ENCODE data around the gene POLE2. TPM values are rescaled to one million over a fixed set of nuclear protein-coding genes. Genes with fewer than 3 reads are reported as not detected.
"Not testable (repeated sequence)": the region's sequence is repeated elsewhere in the genome, so short reads cannot be mapped to it uniquely, and the experiment has no call there.

The POLE2 gene
- total RNA-seq, result 10 to 100 TPM; 33.5 to 46.8 TPM

DNA sequence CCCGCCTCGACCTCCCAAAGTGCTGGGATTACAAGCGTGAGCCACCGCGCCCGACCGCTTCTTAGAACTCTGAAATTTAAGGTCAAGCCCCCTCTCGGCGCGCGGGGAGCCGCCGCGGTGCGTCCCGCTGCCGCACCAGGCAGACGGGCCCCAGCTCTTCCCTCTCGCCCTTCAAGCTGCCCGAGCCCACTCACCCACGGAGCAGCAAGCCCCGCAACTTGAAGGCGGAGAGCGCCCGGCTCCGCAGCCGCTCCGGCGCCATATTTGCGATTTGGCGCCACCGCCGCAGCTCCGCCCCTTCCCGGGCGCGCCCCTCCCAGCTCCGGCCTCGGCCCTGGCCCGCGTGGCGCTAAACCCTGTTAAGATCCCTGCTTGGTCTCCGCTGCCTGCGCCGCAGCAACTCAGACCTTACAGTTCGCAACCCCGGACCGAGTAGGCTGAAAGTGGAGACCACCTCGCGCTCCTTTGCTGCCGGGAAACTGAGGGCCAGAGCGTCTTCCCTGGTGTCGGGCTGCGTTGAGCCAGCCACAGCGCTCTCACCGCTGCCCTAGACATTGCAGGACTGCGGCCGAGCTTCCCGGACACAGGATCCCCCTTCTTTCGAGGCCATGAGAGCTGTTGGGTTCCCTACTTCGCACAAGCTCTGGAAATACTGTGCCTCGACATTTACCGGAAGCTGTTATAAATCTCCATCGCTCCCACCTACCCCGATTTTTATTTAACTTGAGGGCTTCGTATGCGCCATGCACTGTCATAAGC is at the start of gene POLE2:
POLE2 (minus strand) TSS at position 273 of the 759 bp plus-strand sequence; CDS start at position 262, 11 bp downstream.
- Mint-ChIP-seq H3K27me3 (no peaks in the 10 kb centered on the region), H3K36me3 (ENCODE audit: low read depth) (peaks cover 16% of the 10 kb centered on the region), H3K4me1 (peaks cover 21% of the 10 kb centered on the region), H3K27ac (peak within 1 kb of the TSS; percentile 92), H3K4me3 (peak within 1 kb of the TSS; percentile 98), H3K9me3 (no peaks in the 10 kb centered on the region)
- ATAC-seq (replicated peaks), result peak; percentile 91

- ATAC-seq (replicated peaks); H3K9me3 Mint-ChIP-seq; H3K4me1 Mint-ChIP-seq; H3K4me3 Mint-ChIP-seq; H3K36me3 Mint-ChIP-seq (ENCODE audit: low read depth); H3K27ac Mint-ChIP-seq; H3K27me3 Mint-ChIP-seq: not testable (repeated sequence)
Observed at GRCh38 chr14:49735669-49736068, 47.7 kb upstream of the POLE2 start.

- no peak overlapping the region for H3K4me3 Mint-ChIP-seq
- H3K27me3 Mint-ChIP-seq, result no peaks in the 10 kb centered on the region
- H3K36me3 Mint-ChIP-seq (ENCODE audit: low read depth), result peaks cover 6% of the 10 kb centered on the region
- no peak overlapping the region for H3K27ac Mint-ChIP-seq
- H3K4me1 Mint-ChIP-seq, result no peaks in the 10 kb centered on the region
- ATAC-seq (replicated peaks), result no peak
- no peaks in the 10 kb centered on the region for H3K9me3 Mint-ChIP-seq
Observed at GRCh38 chr14:49733836-49734235, 45.8 kb upstream of the POLE2 start.

DNA sequence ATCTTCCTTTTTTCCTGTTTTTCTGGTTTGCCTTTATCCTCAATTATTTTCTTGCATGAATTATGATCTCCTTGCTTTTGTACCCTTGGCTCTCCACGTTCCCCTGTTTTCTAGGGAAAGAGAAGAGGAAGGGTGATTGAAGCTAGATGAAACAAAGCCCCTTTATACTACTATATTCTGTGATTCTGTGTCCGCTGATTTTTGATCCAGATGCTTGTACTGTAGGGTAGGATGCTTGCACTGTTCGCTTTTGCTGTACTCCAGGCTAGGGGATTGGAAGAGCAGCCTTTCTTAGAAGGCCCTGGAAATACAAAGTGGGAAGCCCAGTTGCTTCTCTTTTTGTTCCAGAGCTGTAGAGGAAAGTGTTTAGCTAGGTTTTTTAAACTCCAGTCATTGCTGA is 44.9 kb upstream of the POLE2 start:
- Mint-ChIP-seq H3K27ac (no peak overlapping the region), H3K4me3 (no peak overlapping the region), H3K4me1 (no peaks in the 10 kb centered on the region), H3K9me3 (no peaks in the 10 kb centered on the region), H3K36me3 (ENCODE audit: low read depth) (peaks cover 8% of the 10 kb centered on the region), H3K27me3 (no peaks in the 10 kb centered on the region)
- no peak for ATAC-seq (replicated peaks)

DNA sequence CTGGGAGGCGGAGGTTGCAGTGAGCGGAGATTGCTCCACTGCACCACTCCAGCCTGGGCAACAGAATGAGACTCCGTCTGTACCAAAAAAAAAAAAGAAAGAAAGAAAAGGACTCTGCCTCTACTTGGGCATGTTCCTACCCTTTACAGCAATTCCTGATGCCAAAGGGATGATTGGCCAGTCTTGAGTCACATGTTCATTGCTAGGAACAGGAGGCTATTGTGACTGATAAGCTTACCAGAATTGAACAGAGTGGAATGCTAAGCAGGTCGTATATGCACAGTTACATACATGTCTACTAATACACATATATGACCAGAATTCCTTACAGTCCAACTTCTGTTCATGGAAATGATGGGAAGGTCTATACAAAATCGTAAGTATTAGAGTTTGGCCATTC is 39.2 kb upstream of the POLE2 start:
- Mint-ChIP-seq H3K4me1 (no peaks in the 10 kb centered on the region), H3K9me3 (no peaks in the 10 kb centered on the region), H3K4me3 (no peak overlapping the region), H3K27me3 (no peaks in the 10 kb centered on the region), H3K36me3 (ENCODE audit: low read depth) (peaks cover 11% of the 10 kb centered on the region), H3K27ac (no peak overlapping the region)
- no peak for ATAC-seq (replicated peaks)

GRCh38 chr14:49721733-49722435 is 33.9 kb upstream of the POLE2 start:
- H3K9me3 Mint-ChIP-seq; ATAC-seq (replicated peaks); H3K4me1 Mint-ChIP-seq; H3K27me3 Mint-ChIP-seq; H3K27ac Mint-ChIP-seq; H3K4me3 Mint-ChIP-seq: not testable (repeated sequence)
- peaks cover 32% of the 10 kb centered on the region for H3K36me3 Mint-ChIP-seq (ENCODE audit: low read depth)

- no peak for ATAC-seq (replicated peaks)
- Mint-ChIP-seq H3K27ac (no peak overlapping the region), H3K36me3 (ENCODE audit: low read depth) (peaks cover 32% of the 10 kb centered on the region), H3K4me1 (no peaks in the 10 kb centered on the region), H3K27me3 (no peaks in the 10 kb centered on the region), H3K9me3 (no peaks in the 10 kb centered on the region), H3K4me3 (no peak overlapping the region)
Observed at GRCh38 chr14:49720744-49721143, 32.7 kb upstream of the POLE2 start.

- H3K4me1 Mint-ChIP-seq; H3K4me3 Mint-ChIP-seq; H3K27ac Mint-ChIP-seq; H3K9me3 Mint-ChIP-seq; H3K36me3 Mint-ChIP-seq (ENCODE audit: low read depth); ATAC-seq (replicated peaks); H3K27me3 Mint-ChIP-seq: not testable (repeated sequence)
Observed at GRCh38 chr14:49710993-49711392, 23.0 kb upstream of the POLE2 start.

GRCh38 chr14:49704471-49704870 is 16.5 kb upstream of the POLE2 start:
- not testable (repeated sequence) for H3K4me1 Mint-ChIP-seq; H3K4me3 Mint-ChIP-seq; H3K36me3 Mint-ChIP-seq (ENCODE audit: low read depth); H3K9me3 Mint-ChIP-seq; ATAC-seq (replicated peaks); H3K27me3 Mint-ChIP-seq
- peak overlapping the region; percentile 20 for H3K27ac Mint-ChIP-seq

DNA sequence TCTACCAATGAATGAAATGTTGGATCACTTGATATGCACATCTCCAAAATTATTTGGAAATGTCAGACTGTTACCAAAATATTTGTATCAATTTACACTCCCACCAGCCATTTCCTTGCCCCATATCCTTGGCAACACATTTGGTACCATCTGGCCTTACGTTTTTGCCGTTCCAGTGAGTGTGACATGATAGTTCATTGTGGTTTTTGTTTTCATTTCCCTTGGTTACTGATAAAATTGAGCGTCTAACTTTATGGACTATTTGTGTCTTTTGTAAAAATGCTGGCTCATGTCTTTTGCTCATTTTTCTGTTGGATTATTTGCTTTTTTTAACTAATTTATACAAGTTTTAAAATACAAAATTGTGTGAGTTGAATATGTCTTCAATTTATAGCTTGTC is 16.0 kb upstream of the POLE2 start:
- Mint-ChIP-seq H3K4me1 (no peaks in the 10 kb centered on the region), H3K9me3 (no peaks in the 10 kb centered on the region), H3K36me3 (ENCODE audit: low read depth) (no peaks in the 10 kb centered on the region), H3K27ac (no peak overlapping the region), H3K27me3 (no peaks in the 10 kb centered on the region), H3K4me3 (no peak overlapping the region)
- no peak for ATAC-seq (replicated peaks)

GRCh38 chr14:49702725-49703124 is 14.7 kb upstream of the POLE2 start:
- H3K4me3 Mint-ChIP-seq, result no peak overlapping the region

GRCh38 chr14:49693735-49694124 is 5.7 kb upstream of the POLE2 start:
- Mint-ChIP-seq H3K27ac (peak overlapping the region; percentile 77), H3K4me3 (peak overlapping the region; percentile 84), H3K4me1 (peaks cover 11% of the 10 kb centered on the region)
- H3K36me3 Mint-ChIP-seq (ENCODE audit: low read depth); H3K27me3 Mint-ChIP-seq; H3K9me3 Mint-ChIP-seq; ATAC-seq (replicated peaks): not testable (repeated sequence)

More at GRCh38 chr14:49702725-49703124, 14.7 kb upstream of the POLE2 start:
- H3K9me3 Mint-ChIP-seq, result no peaks in the 10 kb centered on the region
- H3K4me1 Mint-ChIP-seq, result no peaks in the 10 kb centered on the region
- ATAC-seq (replicated peaks), result no peak
- H3K27me3 Mint-ChIP-seq, result no peaks in the 10 kb centered on the region
- no peak overlapping the region for H3K27ac Mint-ChIP-seq
- no peaks in the 10 kb centered on the region for H3K36me3 Mint-ChIP-seq (ENCODE audit: low read depth)

GRCh38 chr14:49692811-49693734 is 5.1 kb upstream of the POLE2 start, which contains the start of gene KLHDC1:
TSS of gene KLHDC1 (plus strand) at chr14:49693120. CDS start at chr14:49693195, 75 bp downstream.
- peak within 1 kb of the TSS; percentile 84 for H3K4me3 Mint-ChIP-seq
- H3K27ac Mint-ChIP-seq, result peak within 1 kb of the TSS; percentile 84
- H3K9me3 Mint-ChIP-seq, result no peaks in the 10 kb centered on the region
- H3K36me3 Mint-ChIP-seq (ENCODE audit: low read depth), result no peaks in the 10 kb centered on the region
- H3K27me3 Mint-ChIP-seq, result no peaks in the 10 kb centered on the region
- H3K4me1 Mint-ChIP-seq, result peaks cover 11% of the 10 kb centered on the region
- peak; percentile 79 for ATAC-seq (replicated peaks)

DNA sequence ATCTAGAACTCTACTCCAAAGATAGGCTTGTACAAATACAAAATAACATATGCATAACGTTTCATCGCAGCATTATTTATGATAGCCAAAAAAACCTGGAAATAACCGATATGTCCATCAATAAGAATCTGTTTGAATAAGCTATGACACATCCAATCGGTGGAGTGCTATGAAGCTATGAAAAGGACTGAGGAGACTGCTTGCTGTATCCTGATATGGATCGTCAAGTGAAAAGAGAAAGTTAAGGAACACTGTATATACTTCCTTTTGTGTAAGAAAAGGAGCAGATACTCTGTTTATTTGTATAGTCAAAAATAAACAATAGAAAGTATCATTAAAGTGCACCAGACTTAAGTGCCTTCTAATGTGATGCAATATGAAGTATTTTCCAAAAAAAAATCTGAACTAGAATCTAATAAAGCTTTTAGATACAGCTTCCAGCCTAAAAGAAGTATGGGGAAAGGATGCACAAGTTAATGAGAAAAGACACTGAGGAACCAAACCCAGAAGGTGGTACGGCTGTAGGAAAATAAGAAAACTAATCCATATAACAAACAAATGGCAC is 4.3 kb upstream of the POLE2 start:
- Mint-ChIP-seq H3K27ac (peak overlapping the region; percentile 84), H3K36me3 (ENCODE audit: low read depth) (peaks cover 2% of the 10 kb centered on the region), H3K27me3 (no peaks in the 10 kb centered on the region), H3K4me3 (peak overlapping the region; percentile 84), H3K9me3 (no peaks in the 10 kb centered on the region), H3K4me1 (peaks cover 12% of the 10 kb centered on the region)
- no peak for ATAC-seq (replicated peaks)

Measured in activated T-helper 17 cell treated with anti-CD3 and anti-CD28 coated beads, Interleukin-2, amount 50 U/mL, for 72 hours (primary cell).